GM18519 (cell line): ENCODE measurements around the gene CDH5.

Experiments used
- ATAC-seq: cut with Tn5 transposase; IDR thresholded peaks from one replicate; pipeline ENCODE4 v1.9.1; 2021; ENCODE audit warnings: mild to moderate bottlenecking, moderate library complexity; ENCODE audit not compliant: unreplicated experiment, low FRiP score

The CDH5 gene

GRCh38 chr16:66352304-66352703 is 14.2 kb upstream of the CDH5 start:
- ATAC-seq = no peak

DNA sequence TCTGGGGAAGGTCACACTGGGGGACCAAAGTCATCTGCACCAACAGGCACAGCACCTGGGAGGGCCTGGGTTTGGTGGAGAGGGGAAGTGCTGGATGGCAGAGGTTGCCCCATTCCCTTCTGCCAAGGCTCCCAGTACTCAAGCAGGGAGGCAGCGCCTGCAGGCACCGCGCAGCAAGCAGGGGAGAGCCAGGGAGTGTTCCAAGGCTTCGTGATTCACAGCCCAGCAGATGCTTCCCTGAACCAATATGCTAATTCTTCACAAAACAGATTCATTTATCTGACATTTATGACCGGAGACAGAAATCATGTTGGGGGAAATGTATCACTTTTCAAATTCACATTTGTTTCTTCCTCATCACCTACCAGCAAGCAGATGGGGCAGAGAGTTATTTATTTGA is 13.4 kb upstream of the CDH5 start:
- no peak for ATAC-seq

DNA sequence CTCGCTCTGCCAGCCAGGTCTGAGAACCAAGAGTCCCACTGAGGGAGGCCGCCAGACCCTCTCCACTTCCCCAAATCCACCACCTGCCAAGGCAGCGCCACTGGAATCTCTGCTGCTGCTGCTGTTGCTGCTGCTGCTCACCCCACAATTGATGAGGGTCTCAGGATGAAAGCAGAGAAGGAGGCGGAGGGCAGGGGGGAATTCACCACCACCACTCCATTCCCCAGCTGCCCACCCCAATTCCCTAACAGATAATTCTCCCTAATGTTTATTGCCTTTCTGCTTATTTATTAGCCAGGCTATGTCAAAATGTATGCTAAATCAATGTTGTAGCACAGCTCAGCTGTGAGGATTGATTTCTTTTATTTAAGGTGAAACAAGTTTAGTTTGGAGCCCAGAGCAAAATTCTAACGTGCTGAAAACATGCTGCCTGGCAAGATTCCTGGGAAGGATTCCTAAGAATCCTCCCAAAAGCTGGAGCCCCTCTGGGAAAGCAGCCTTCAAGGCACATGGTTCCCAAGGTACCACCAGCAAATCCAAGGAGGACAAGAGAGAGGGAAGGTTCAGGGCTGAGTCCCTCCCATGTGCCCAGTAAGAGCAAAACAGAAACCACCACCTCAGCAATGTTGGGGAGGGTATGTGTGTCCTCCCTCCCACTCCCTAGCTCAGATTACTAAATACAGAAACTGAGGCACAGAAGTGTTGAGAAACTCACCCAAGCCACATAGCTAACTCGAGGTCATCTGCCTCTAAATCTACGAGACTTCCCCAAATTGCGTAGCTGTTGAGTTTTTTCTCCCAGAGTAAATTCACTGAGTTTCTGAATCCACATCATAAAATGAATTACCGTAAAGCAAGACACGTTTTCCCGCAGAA is 12.2 kb upstream of the CDH5 start:
- ATAC-seq = no peak

GRCh38 chr16:66355526-66355925 is 11.0 kb upstream of the CDH5 start:
- ATAC-seq = no peak

- ATAC-seq = no peak
These were observed 9.0 kb upstream of the CDH5 start for GRCh38 chr16:66357523-66357928.

- no peak for ATAC-seq
These were observed 8.3 kb upstream of the CDH5 start for GRCh38 chr16:66358231-66358630.

GRCh38 chr16:66359012-66359411 is 7.5 kb upstream of the CDH5 start:
- no peak for ATAC-seq

- ATAC-seq = no peak
These were observed 6.5 kb upstream of the CDH5 start for GRCh38 chr16:66359811-66360608.

- no peak for ATAC-seq
These were observed 5.7 kb upstream of the CDH5 start for GRCh38 chr16:66360624-66361324.

DNA sequence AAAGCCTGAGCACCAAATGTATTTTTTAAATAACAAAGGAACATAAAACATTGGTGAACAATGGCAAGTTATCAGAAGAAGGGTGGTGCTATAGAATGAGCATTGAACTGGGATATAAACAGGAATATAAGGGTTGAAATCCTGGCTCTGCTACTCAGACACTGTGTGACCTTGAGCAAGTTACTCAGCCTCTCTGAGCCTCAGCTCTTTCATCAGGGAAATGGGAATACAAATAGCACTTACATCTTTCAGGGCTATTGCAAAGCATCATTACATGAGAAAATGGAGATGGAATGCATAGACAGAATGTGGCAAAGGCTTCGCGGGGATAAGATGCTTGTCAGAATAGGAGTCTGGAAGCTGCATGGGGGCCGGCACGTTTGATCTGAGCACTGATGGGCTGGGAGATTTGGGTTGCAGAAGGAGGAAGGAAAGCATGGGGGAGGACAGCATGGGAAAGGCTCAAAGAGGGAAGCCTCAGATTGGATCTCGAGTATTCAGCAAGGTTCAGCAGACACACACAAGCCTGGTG is 4.8 kb upstream of the CDH5 start:
- no peak for ATAC-seq

DNA sequence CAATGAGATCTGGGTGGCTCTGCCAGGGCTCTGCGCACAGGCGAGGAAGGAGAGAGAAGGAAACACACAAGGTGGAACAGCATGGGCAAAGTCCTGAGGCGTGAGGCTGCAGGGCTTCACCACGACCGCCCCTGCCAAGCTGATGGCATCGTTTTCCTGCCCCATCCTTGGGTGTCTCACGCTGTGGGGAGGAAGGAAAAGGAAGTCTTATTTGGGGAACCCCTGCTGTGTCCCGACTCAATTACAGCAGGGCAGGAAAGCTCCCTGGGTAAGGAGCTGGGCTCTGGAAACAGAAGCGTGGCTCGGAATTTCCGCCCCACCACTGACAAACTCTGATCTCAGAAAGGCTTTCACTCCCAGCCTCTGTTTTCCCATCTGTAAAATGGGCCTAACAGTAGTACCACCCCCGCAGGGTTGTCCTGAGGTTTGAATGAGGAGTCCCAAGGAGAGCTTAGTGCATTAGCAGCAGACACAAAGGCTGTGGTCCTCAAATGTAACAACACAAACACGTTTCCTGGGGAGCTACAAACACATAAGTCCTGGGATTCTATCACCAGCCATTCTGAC is 3.2 kb upstream of the CDH5 start:
- ATAC-seq = no peak

GRCh38 chr16:66364117-66364958 is 2.2 kb upstream of the CDH5 start:
- ATAC-seq = no peak

DNA sequence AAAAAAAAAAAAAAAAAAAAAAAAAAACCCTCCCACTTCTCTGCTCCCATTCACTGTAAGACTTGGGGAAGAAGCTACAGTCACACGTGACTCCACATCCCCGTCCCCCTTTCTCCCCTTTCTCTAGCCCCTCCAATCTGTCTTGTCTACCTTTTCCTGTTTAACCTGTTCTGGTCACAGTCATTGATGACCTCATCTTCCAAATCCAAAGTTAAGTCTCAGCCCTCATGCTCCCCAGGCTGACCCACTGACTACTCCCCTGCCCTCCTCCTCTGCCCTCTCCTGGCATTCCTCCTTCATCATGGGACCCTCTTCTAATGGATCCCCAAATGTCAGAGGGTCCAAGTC is 1.6 kb upstream of the CDH5 start:
- no peak for ATAC-seq

- ATAC-seq = no peak
These were observed 840 bp upstream of the CDH5 start for GRCh38 chr16:66365651-66366050.

GRCh38 chr16:66367968-66368891 is 1.7 kb downstream of the CDH5 start:
- ATAC-seq = no peak

- ATAC-seq = no peak
These were observed 2.6 kb downstream of the CDH5 start for GRCh38 chr16:66369055-66369592.

DNA sequence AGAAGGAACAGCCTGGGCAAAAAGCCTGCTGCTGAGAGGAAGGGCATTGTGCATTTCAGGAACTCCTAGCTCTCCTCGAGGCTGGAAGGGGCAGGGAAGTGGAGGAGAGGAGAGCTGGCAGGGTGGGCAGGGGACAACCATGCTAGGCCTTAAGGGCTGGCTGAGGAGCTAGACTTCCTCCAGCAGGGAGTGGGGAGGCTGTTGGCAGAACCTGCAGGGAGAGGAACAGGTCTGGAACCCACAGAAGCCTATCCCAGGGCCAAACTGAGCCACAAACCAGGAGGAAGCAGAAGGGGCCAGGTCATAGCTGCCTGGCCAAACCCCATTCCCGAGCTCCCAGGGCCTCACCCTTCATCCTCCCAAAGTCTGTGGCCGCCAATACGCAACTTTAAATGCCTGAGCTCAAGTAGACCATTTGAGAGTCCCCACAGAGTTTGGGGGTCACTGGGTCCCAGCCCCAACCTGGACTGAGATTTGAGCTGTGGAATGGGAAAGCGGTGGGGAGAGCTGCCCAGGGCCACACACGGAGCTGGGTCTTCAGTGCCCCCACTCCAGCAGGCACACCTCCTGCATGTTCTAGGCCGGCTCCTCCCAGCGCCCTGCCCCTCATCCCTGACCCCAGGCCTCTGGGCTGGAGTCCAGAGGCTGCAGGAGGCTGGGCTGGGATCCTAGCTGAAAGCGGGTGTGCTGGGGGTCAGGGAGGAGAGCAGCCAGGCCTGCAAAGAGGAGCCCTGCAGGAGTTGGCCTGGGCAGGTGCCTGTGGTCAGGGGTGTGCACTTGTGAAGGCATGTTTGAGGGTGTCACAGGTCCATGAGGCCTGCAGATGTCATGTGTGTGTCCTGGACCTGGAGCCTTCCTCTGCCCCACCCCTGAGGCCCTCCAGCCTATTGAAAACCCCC is 4.5 kb downstream of the CDH5 start:
- ATAC-seq = no peak
